Superior temporal gyrus (tissue), 1 donor: Measurements from ENCODE around the gene VASH2.
"Not testable (repeated sequence)": the region's sequence is repeated elsewhere in the genome, so short reads cannot be mapped to it uniquely, and the experiment has no call there.

Experiments
- DNase-seq: peaks from one replicate; pipeline ENCODE4 v3.0.0-alpha.2; 2016; ENCODE audit errors: extremely low spot score

The VASH2 gene

GRCh38 chr1:212981025-212981495 is 30.7 kb downstream of the VASH2 start:
- DNase-seq = no peak

GRCh38 chr1:212981571-212982328 is 31.4 kb downstream of the VASH2 start:
- no peak for DNase-seq

GRCh38 chr1:212982430-212983152 is 32.2 kb downstream of the VASH2 start:
- no peak for DNase-seq

GRCh38 chr1:212983482-212983881 is 33.1 kb downstream of the VASH2 start:
- no peak for DNase-seq

- no peak for DNase-seq
Measured at GRCh38 chr1:212984522-212985291, 34.4 kb downstream of the VASH2 start.

- DNase-seq = no peak
Measured at GRCh38 chr1:212986551-212986950, 36.2 kb downstream of the VASH2 start.

- no peak for DNase-seq
Measured at GRCh38 chr1:212987702-212988322, 37.5 kb downstream of the VASH2 start.

- DNase-seq = peak; percentile 6
Measured at GRCh38 chr1:212990276-212990675, 39.9 kb downstream of the VASH2 start.

GRCh38 chr1:212993960-212994359 is 43.6 kb downstream of the VASH2 start:
- not testable (repeated sequence) for DNase-seq

- no peak for DNase-seq
Measured at GRCh38 chr1:212994926-212995325, 44.6 kb downstream of the VASH2 start.

- DNase-seq = no peak
Measured at GRCh38 chr1:213003256-213003655, 52.9 kb downstream of the VASH2 start.

- no peak for DNase-seq
Measured at GRCh38 chr1:213008564-213008963, 58.2 kb downstream of the VASH2 start.

GRCh38 chr1:213014642-213015041 is 64.3 kb downstream of the VASH2 start:
- DNase-seq = peak; percentile 27

- peak; percentile 99 for DNase-seq
Measured at GRCh38 chr1:213015099-213016050, 65.0 kb downstream of the VASH2 start, which contains the start of gene ANGEL2. Gene ANGEL2, minus strand, starts transcription at chr1:213015867. Its CDS starts 196 bp downstream, at chr1:213015671.

GRCh38 chr1:213017447-213018273 is 67.3 kb downstream of the VASH2 start:
- DNase-seq = no peak

GRCh38 chr1:213019450-213019849 is 69.1 kb downstream of the VASH2 start:
- no peak for DNase-seq

GRCh38 chr1:213020016-213020415 is 69.7 kb downstream of the VASH2 start:
- DNase-seq = no peak

GRCh38 chr1:213027024-213027423 is 76.7 kb downstream of the VASH2 start:
- DNase-seq = not testable (repeated sequence)

- DNase-seq = no peak
Measured at GRCh38 chr1:213032651-213033050, 82.3 kb downstream of the VASH2 start.

- no peak for DNase-seq
Measured at GRCh38 chr1:213034713-213035112, 84.4 kb downstream of the VASH2 start.
